Stimulated activated memory B cell treated with anti-CD40 and anti-IgM and Interleukin-4, amounts not matched to agents 10 μg/mL and 1 μg/mL and 100 μg/mL, for 72 hours (primary cell): Measurements from ENCODE around the gene OR2A5.
A peak's percentile ranks its signal among the peaks of the same experiment; 100 is the strongest.

Experiments
- ATAC-seq: fragments of 150-1000 bp; cut with Tn5 transposase; 2 replicates; pipeline ENCODE4 v1.10.0; 2021
- H3K27ac Mint-ChIP-seq: one replicate; pipeline ENCODE4 v1.8.0; 2022; ENCODE audit warnings: mild to moderate bottlenecking, mixed read lengths
- H3K27me3 Mint-ChIP-seq: one replicate; pipeline ENCODE4 v1.8.0; 2022; ENCODE audit warnings: mixed read lengths
- H3K36me3 Mint-ChIP-seq: one replicate; pipeline ENCODE4 v1.8.0; 2022; ENCODE audit warnings: mixed read lengths
- H3K4me1 Mint-ChIP-seq: one replicate; pipeline ENCODE4 v1.8.0; 2022; ENCODE audit warnings: mixed read lengths
- H3K4me3 Mint-ChIP-seq: one replicate; pipeline ENCODE4 v1.8.0; 2022; ENCODE audit warnings: mild to moderate bottlenecking, moderate library complexity, mixed read lengths
- H3K9me3 Mint-ChIP-seq: one replicate; pipeline ENCODE4 v1.8.0; 2022; ENCODE audit warnings: mixed read lengths

The OR2A5 gene

GRCh38 chr7:144069953-144070352 lies 21.2 kb downstream of the OR2A5 start:
- H3K4me3 Mint-ChIP-seq: no peak overlapping the region
- no peak overlapping the region for H3K27ac Mint-ChIP-seq
- no peaks in the 10 kb centered on the region for H3K36me3 Mint-ChIP-seq
- H3K4me1 Mint-ChIP-seq: no peaks in the 10 kb centered on the region
- no peaks in the 10 kb centered on the region for H3K27me3 Mint-ChIP-seq
- no peak for ATAC-seq
- peaks cover 6% of the 10 kb centered on the region for H3K9me3 Mint-ChIP-seq

- Mint-ChIP-seq H3K4me1 (no peaks in the 10 kb centered on the region), H3K36me3 (no peaks in the 10 kb centered on the region), H3K9me3 (no peaks in the 10 kb centered on the region), H3K27me3 (no peaks in the 10 kb centered on the region), H3K27ac (no peak overlapping the region), H3K4me3 (no peak overlapping the region)
- ATAC-seq: no peak
Observed at GRCh38 chr7:144074374-144074773, 25.6 kb downstream of the OR2A5 start.

GRCh38 chr7:144085978-144086377 lies 37.2 kb downstream of the OR2A5 start, which contains the start of gene OR2A12:
TSS of gene OR2A12 (plus strand) at chr7:144086278. CDS start at chr7:144095108, 8,830 bp downstream.
- no peak within 1 kb of the TSS for H3K27ac Mint-ChIP-seq
- no peaks in the 10 kb centered on the region for H3K36me3 Mint-ChIP-seq
- peaks cover 4% of the 10 kb centered on the region for H3K9me3 Mint-ChIP-seq
- H3K27me3 Mint-ChIP-seq: peaks cover 11% of the 10 kb centered on the region
- peak; percentile 34 for ATAC-seq
- no peak within 1 kb of the TSS for H3K4me3 Mint-ChIP-seq
- H3K4me1 Mint-ChIP-seq: no peaks in the 10 kb centered on the region

- Mint-ChIP-seq H3K4me1 (no peaks in the 10 kb centered on the region), H3K9me3 (peaks cover 4% of the 10 kb centered on the region), H3K27me3 (peaks cover 11% of the 10 kb centered on the region), H3K36me3 (no peaks in the 10 kb centered on the region), H3K4me3 (no peak overlapping the region), H3K27ac (no peak overlapping the region)
- ATAC-seq: no peak
Observed at GRCh38 chr7:144086730-144087129, 38.0 kb downstream of the OR2A5 start.

GRCh38 chr7:144087230-144087629 lies 38.5 kb downstream of the OR2A5 start:
- no peak for ATAC-seq
- H3K9me3 Mint-ChIP-seq: peaks cover 4% of the 10 kb centered on the region
- no peak overlapping the region for H3K27ac Mint-ChIP-seq
- H3K4me3 Mint-ChIP-seq: no peak overlapping the region
- H3K36me3 Mint-ChIP-seq: no peaks in the 10 kb centered on the region
- H3K27me3 Mint-ChIP-seq: peaks cover 6% of the 10 kb centered on the region
- no peaks in the 10 kb centered on the region for H3K4me1 Mint-ChIP-seq

- Mint-ChIP-seq H3K27ac (no peak overlapping the region), H3K4me1 (no peaks in the 10 kb centered on the region), H3K27me3 (no peaks in the 10 kb centered on the region), H3K4me3 (no peak overlapping the region), H3K36me3 (no peaks in the 10 kb centered on the region), H3K9me3 (peaks cover 4% of the 10 kb centered on the region)
- no peak for ATAC-seq
Observed at GRCh38 chr7:144090667-144091066, 41.9 kb downstream of the OR2A5 start.

GRCh38 chr7:144098776-144099175 lies 50.0 kb downstream of the OR2A5 start:
- Mint-ChIP-seq H3K27ac (no peak overlapping the region), H3K4me1 (no peaks in the 10 kb centered on the region), H3K4me3 (no peak overlapping the region), H3K9me3 (no peaks in the 10 kb centered on the region), H3K27me3 (peaks cover 26% of the 10 kb centered on the region), H3K36me3 (no peaks in the 10 kb centered on the region)
- no peak for ATAC-seq

GRCh38 chr7:144100607-144101006 lies 51.9 kb downstream of the OR2A5 start:
- Mint-ChIP-seq H3K27ac (no peak overlapping the region), H3K27me3 (peaks cover 26% of the 10 kb centered on the region), H3K4me3 (no peak overlapping the region), H3K9me3 (no peaks in the 10 kb centered on the region), H3K4me1 (no peaks in the 10 kb centered on the region), H3K36me3 (no peaks in the 10 kb centered on the region)
- ATAC-seq: no peak

GRCh38 chr7:144102041-144102440 lies 53.3 kb downstream of the OR2A5 start:
- ATAC-seq: no peak
- Mint-ChIP-seq H3K4me1 (no peaks in the 10 kb centered on the region), H3K9me3 (no peaks in the 10 kb centered on the region), H3K4me3 (no peak overlapping the region), H3K36me3 (no peaks in the 10 kb centered on the region), H3K27me3 (peaks cover 18% of the 10 kb centered on the region), H3K27ac (no peak overlapping the region)

- H3K36me3 Mint-ChIP-seq: no peaks in the 10 kb centered on the region
- ATAC-seq: no peak
- H3K4me1 Mint-ChIP-seq: no peaks in the 10 kb centered on the region
- no peak overlapping the region for H3K4me3 Mint-ChIP-seq
- no peak overlapping the region for H3K27ac Mint-ChIP-seq
- no peaks in the 10 kb centered on the region for H3K9me3 Mint-ChIP-seq
- peaks cover 21% of the 10 kb centered on the region for H3K27me3 Mint-ChIP-seq
Observed at GRCh38 chr7:144105211-144105610, 56.5 kb downstream of the OR2A5 start.
